GM12892 (cell line): ENCODE measurements around the gene KIN.

Experiments used
- POLR2A ChIP-seq: IDR thresholded peaks from 2 replicates; pipeline ENCODE4 v1.6.1; 2011; ENCODE audit warnings: low read depth, low read length, control low read depth
- POLR2AphosphoS5 ChIP-seq: IDR thresholded peaks from 2 replicates; pipeline ENCODE4 v1.6.1; 2011; ENCODE audit warnings: low read depth, low read length, control low read depth
- TAF1 ChIP-seq: IDR thresholded peaks from 2 replicates; pipeline ENCODE4 v1.6.1; 2011; ENCODE audit warnings: low read depth, mild to moderate bottlenecking, control low read depth, low read length, borderline replicate concordance

DNA sequence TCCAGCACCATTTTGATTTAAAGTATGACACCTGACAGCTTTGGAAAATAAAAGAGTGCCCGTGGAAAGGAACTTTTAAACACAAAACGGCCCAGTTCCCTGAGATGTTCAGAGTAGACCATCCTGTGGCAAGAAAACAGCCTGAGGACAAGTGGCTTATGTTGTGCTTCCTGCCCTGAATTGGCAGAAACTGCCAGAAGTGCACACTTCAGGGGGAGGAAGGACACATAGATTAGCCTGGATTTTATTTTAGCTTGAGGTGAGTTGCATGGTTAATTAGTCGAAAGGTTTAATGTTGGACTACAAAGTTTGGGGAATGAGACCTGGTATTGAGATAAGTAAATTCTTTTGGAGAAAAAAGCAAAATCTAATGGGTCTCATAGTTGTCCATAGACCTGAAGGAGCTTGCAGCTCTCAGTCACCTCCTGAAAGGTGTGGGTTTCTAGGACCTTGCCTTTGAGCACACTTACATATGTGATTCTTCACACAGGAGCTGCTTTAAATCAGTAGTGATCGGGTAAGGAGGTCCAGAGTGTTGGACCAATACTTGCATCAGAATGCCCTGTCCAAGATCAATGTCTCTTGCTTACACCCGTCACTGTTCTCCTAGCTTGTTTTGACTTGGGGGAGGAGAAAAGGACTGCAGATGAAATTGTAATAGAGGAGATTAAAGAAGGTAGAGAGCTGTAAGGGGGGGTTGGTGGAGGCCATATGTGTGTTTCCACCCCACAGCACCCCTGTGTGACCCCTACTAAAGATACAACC lies 79.8 kb downstream of the KIN start:
- no peak for TF ChIP-seq POLR2A
- no peak for TF ChIP-seq POLR2AphosphoS5
- no peak for TF ChIP-seq TAF1
